ENCODE data around the gene L2HGDH. TPM values are rescaled to one million over a fixed set of nuclear protein-coding genes. Genes with fewer than 3 reads are reported as not detected.

The L2HGDH gene
- total RNA-seq, 2 donors from 2014 or later: 15.9 to 23.2 TPM

DNA sequence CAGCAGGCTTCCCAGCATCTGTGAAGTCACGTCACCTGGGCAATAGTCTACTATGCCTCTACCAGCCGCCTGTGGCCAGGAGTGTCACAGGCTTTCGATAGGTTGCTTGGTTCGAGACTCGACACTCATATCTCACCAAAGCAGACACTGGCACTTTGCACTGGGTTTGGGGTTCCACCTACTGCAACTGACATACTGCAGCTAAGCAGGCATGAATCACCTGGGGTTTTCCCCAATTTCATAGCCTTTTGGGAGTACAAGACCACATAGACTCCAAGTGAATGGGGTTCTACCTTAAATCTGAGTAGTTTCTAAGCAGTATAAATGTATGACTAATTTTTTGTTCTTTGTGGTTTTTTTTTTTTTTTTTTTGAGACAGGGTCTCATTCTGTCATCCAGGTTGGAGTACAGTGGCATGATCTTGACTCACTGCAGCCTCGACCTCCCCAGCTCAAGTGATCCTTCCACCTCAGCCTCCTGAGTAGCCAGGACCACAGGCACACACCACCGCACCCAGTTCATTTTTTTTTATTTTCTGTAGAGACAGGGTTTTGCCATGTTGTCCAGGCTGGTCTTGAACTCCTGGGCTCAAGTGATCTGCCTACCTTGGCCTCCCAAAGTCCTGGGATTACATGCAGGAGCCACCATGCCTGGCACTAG lies 32.2 kb upstream of the L2HGDH start:
- no peaks in the 10 kb centered on the region for H3K36me3 ChIP-seq (ENCODE audit: control insufficient read depth, insufficient read depth, low read length)
- Mint-ChIP-seq H3K27me3 (ENCODE audit: insufficient read depth) (no peaks in the 10 kb centered on the region), H3K27ac (no peak overlapping the region), H3K36me3 (ENCODE audit: low read depth) (no peaks in the 10 kb centered on the region), H3K4me3 (no peak overlapping the region), H3K9me3 (no peaks in the 10 kb centered on the region), H3K4me1 (peaks cover 23% of the 10 kb centered on the region)
- no peak for DNase-seq
- H3K4me3 ChIP-seq (ENCODE audit: low read length): no peak overlapping the region
- no peak overlapping the region for H3K9ac ChIP-seq (ENCODE audit: extremely low read depth, low read length, poor library complexity, severe bottlenecking)
- WGBS, 2 experiments (ENCODE audit: insufficient coverage in 1 of 2, insufficient read length in 1 of 2): 93 to 100% methylated on average over 5 to 7 of the region's 7 CpGs
- no peaks in the 10 kb centered on the region for H3K4me1 ChIP-seq (ENCODE audit: control insufficient read depth, insufficient read depth, low read length)
- TF ChIP-seq, protein P1, sequence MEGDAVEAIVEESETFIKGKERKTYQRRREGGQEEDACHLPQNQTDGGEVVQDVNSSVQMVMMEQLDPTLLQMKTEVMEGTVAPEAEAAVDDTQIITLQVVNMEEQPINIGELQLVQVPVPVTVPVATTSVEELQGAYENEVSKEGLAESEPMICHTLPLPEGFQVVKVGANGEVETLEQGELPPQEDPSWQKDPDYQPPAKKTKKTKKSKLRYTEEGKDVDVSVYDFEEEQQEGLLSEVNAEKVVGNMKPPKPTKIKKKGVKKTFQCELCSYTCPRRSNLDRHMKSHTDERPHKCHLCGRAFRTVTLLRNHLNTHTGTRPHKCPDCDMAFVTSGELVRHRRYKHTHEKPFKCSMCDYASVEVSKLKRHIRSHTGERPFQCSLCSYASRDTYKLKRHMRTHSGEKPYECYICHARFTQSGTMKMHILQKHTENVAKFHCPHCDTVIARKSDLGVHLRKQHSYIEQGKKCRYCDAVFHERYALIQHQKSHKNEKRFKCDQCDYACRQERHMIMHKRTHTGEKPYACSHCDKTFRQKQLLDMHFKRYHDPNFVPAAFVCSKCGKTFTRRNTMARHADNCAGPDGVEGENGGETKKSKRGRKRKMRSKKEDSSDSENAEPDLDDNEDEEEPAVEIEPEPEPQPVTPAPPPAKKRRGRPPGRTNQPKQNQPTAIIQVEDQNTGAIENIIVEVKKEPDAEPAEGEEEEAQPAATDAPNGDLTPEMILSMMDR (conservative IDR thresholded peaks at IDR 0.05): no peak
- H3K27ac ChIP-seq (ENCODE audit: low read depth, low read length): no peak overlapping the region
- H3K9me3 ChIP-seq (ENCODE audit: control insufficient read depth, low read length): no peaks in the 10 kb centered on the region
- no peaks in the 10 kb centered on the region for H3K27me3 ChIP-seq (ENCODE audit: control insufficient read depth, insufficient read depth, low read length, poor library complexity, severe bottlenecking)

DNA sequence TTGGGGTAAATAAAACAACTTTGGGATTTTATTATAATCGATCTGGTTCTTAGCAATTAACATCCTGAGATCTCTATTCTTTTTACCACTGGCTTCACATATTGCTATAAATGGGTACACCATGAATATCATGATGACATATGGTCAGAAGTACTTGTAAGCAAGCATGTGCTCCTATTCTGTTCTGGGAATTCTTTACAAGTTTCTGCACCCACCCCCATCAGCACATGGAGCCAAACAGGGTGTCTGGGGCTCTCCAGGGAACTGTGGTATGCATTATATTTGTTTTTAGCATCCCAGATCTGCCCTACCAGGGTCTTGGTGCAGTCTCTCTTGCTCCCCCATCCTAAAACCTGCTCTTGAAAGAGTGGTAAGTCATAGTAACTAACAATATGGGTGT lies 31.4 kb upstream of the L2HGDH start:
- Histone ChIP-seq H3K4me3 (ENCODE audit: low read length) (no peak overlapping the region), H3K27ac (ENCODE audit: low read depth, low read length) (no peak overlapping the region), H3K4me1 (ENCODE audit: control insufficient read depth, insufficient read depth, low read length) (no peaks in the 10 kb centered on the region), H3K9me3 (ENCODE audit: control insufficient read depth, low read length) (no peaks in the 10 kb centered on the region), H3K36me3 (ENCODE audit: control insufficient read depth, insufficient read depth, low read length) (no peaks in the 10 kb centered on the region), H3K9ac (ENCODE audit: extremely low read depth, low read length, poor library complexity, severe bottlenecking) (no peak overlapping the region), H3K27me3 (ENCODE audit: control insufficient read depth, insufficient read depth, low read length, poor library complexity, severe bottlenecking) (no peaks in the 10 kb centered on the region)
- no peak for DNase-seq
- H3K36me3 Mint-ChIP-seq (ENCODE audit: low read depth): no peaks in the 10 kb centered on the region
- no peaks in the 10 kb centered on the region for H3K9me3 Mint-ChIP-seq
- H3K4me3 Mint-ChIP-seq: no peak overlapping the region
- 70 to 100% methylated on average over 1 of the region's 1 CpG for WGBS, 2 experiments (ENCODE audit: insufficient coverage in 1 of 2, insufficient read length in 1 of 2)
- H3K27me3 Mint-ChIP-seq (ENCODE audit: insufficient read depth): no peaks in the 10 kb centered on the region
- no peak overlapping the region for H3K27ac Mint-ChIP-seq
- TF ChIP-seq, protein P1 (conservative IDR thresholded peaks at IDR 0.05): no peak
- H3K4me1 Mint-ChIP-seq: peaks cover 23% of the 10 kb centered on the region

DNA sequence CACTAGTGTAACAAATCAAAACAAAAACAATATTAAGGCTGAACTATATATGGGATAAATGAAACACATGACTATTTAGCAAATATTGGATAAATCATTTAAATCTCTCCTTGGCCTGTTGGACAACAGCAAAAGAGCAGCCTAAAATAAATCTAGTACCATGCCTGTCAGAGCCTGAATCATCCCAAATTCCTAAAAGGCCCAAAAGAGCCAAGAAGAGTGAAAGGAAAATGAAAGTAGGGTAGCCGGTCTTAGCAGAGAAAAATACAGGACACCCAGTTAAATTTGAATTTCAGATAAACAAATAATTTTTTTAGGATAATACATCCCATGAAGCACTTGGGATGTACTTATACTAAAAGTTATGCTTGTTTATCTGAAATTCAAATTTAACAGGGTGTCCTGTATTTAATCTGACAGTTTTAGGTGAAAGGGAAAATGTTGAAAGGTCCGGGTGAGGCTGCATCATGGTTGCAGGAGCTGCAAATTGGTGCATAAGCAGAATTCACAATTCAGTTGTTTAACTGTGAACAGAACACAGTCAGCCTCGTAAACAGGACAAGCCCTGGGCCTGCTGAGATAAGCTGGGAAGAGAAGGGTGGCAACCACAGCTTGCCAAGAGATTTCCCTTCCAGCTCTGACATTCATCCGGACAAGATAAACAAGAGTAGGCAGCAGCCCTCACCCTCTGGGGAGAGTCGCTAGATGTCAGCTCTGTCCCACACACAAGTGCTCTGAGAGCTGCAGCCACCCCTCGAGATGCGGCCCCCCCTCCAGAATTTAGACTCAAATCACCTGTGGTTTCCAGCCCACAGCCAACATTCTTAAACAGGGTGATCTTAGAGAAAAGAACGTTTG lies 30.4 kb upstream of the L2HGDH start:
- no peaks in the 10 kb centered on the region for H3K27me3 Mint-ChIP-seq (ENCODE audit: insufficient read depth)
- Histone ChIP-seq H3K27me3 (ENCODE audit: control insufficient read depth, insufficient read depth, low read length, poor library complexity, severe bottlenecking) (no peaks in the 10 kb centered on the region), H3K9me3 (ENCODE audit: control insufficient read depth, low read length) (no peaks in the 10 kb centered on the region), H3K27ac (ENCODE audit: low read depth, low read length) (no peak overlapping the region), H3K9ac (ENCODE audit: extremely low read depth, low read length, poor library complexity, severe bottlenecking) (no peak overlapping the region), H3K4me3 (ENCODE audit: low read length) (no peak overlapping the region), H3K36me3 (ENCODE audit: control insufficient read depth, insufficient read depth, low read length) (no peaks in the 10 kb centered on the region), H3K4me1 (ENCODE audit: control insufficient read depth, insufficient read depth, low read length) (no peaks in the 10 kb centered on the region)
- no peak overlapping the region for H3K4me3 Mint-ChIP-seq
- peak; percentile 82 for DNase-seq
- 30 to 35% methylated on average over 7 of the region's 8 CpGs for WGBS, 2 experiments (ENCODE audit: insufficient coverage in 1 of 2, insufficient read length in 1 of 2)
- H3K36me3 Mint-ChIP-seq (ENCODE audit: low read depth): no peaks in the 10 kb centered on the region
- TF ChIP-seq, protein P1 (conservative IDR thresholded peaks at IDR 0.05): peak; percentile 55
- no peaks in the 10 kb centered on the region for H3K9me3 Mint-ChIP-seq
- peak overlapping the region; percentile 26 for H3K27ac Mint-ChIP-seq
- peaks cover 17% of the 10 kb centered on the region for H3K4me1 Mint-ChIP-seq

Measured in endodermal cell (in vitro differentiated cells).